ENCODE data around the gene CLRN2. TPM values are rescaled to one million over a fixed set of nuclear protein-coding genes. Genes with fewer than 3 reads are reported as not detected.

CLRN2 gene
- total RNA-seq, 1 experiment from 2014 or later = not detected

GRCh38 chr4:17497890-17498523 lies 17.0 kb upstream of the CLRN2 start:
- TF ChIP-seq EZH2phosphoT487 (IDR thresholded peaks at IDR 0.05; ENCODE audit: borderline replicate concordance, low read length) = no peak
- TF ChIP-seq EZH2 (IDR thresholded peaks at IDR 0.05; ENCODE audit: low read length, unreplicated experiment) = no peak
- no peak for TF ChIP-seq CTCF (conservative IDR thresholded peaks at IDR 0.05; ENCODE audit: low read depth, low read length)
- no peaks in the 10 kb centered on the region for H3K79me2 ChIP-seq (ENCODE audit: low read length)
- H3K9me2 ChIP-seq (replicated peaks; ENCODE audit: low read length) = no peaks in the 10 kb centered on the region
- BruUV-seq (replicated peaks) = no TSS peak
- H3K4me2 ChIP-seq (ENCODE audit: low read length) = no peak overlapping the region
- peaks cover 10% of the 10 kb centered on the region; the same call in 1 of the 2 replicates for H3K36me3 ChIP-seq (ENCODE audit: low read depth, low read length)
- ChIA-PET POLR2A (ENCODE audit: unreplicated experiment) (no interaction called here), CTCF (no interaction called here)
- no peak overlapping the region for H3K27ac ChIP-seq (ENCODE audit: low read length)
- no peaks in the 10 kb centered on the region for H3K27me3 ChIP-seq (ENCODE audit: low read length)
- no peak overlapping the region for H3K4me3 ChIP-seq (ENCODE audit: low read length)
- no peak overlapping the region for H3K9ac ChIP-seq (ENCODE audit: low read length)
- no peaks in the 10 kb centered on the region for H4K20me1 ChIP-seq (ENCODE audit: low read length)
- intact Hi-C loops (cut with micrococcal nuclease) = no loop called here
- H3K9me3 ChIP-seq (ENCODE audit: low read length) = no peaks in the 10 kb centered on the region
- DNase-seq (no peak), ATAC-seq (no peak)
- no peak overlapping the region for H2AFZ ChIP-seq (ENCODE audit: low read length)
- peaks cover 21% of the 10 kb centered on the region for H3K4me1 ChIP-seq (ENCODE audit: insufficient read depth, low read length)
- H3F3A ChIP-seq (ENCODE audit: low read length, unreplicated experiment) = no peaks in the 10 kb centered on the region

DNA sequence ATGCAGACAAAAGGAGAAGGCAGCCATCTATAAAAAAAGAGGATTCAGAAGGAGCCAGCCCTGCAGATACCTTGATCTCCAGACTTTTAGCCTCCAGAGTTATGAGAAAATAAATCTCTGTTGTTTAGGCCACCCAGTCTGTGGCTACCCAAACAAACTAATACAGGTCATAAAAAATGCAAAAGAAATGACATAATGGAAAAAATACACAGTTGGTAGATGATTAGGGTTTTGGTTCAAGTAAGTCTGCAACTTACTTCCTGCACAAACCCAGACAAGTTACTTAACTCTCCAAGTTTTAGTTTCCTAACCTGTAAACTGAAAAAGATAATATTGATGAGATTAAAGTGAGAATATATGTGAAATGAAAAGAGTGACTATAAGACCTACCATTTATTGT lies 14.4 kb upstream of the CLRN2 start:
- no peaks in the 10 kb centered on the region for H3K9me3 ChIP-seq (ENCODE audit: low read length)
- no peak overlapping the region for H3K9ac ChIP-seq (ENCODE audit: low read length)
- H3K4me2 ChIP-seq (ENCODE audit: low read length) = no peak overlapping the region
- H3K4me3 ChIP-seq (ENCODE audit: low read length) = no peak overlapping the region
- H3K27ac ChIP-seq (ENCODE audit: low read length) = no peak overlapping the region
- intact Hi-C loops (cut with micrococcal nuclease) = no loop called here
- no peaks in the 10 kb centered on the region for H3F3A ChIP-seq (ENCODE audit: low read length, unreplicated experiment)
- peaks cover 14% of the 10 kb centered on the region for H3K4me1 ChIP-seq (ENCODE audit: insufficient read depth, low read length)
- ChIA-PET POLR2A (ENCODE audit: unreplicated experiment) (no interaction called here), CTCF (no interaction called here)
- ATAC-seq = no peak
- DNase-seq = no peak
- H3K79me2 ChIP-seq (ENCODE audit: low read length) = no peaks in the 10 kb centered on the region
- no TSS peak for BruUV-seq (replicated peaks)
- no peaks in the 10 kb centered on the region for H4K20me1 ChIP-seq (ENCODE audit: low read length)
- no peaks in the 10 kb centered on the region for H3K9me2 ChIP-seq (replicated peaks; ENCODE audit: low read length)
- TF ChIP-seq EZH2phosphoT487 (IDR thresholded peaks at IDR 0.05; ENCODE audit: borderline replicate concordance, low read length) (no peak), CTCF (conservative IDR thresholded peaks at IDR 0.05; ENCODE audit: low read depth, low read length) (no peak), EZH2 (IDR thresholded peaks at IDR 0.05; ENCODE audit: low read length, unreplicated experiment) (no peak)
- H3K36me3 ChIP-seq (ENCODE audit: low read depth, low read length) = peaks cover 10% of the 10 kb centered on the region; the same call in 1 of the 2 replicates
- no peaks in the 10 kb centered on the region for H3K27me3 ChIP-seq (ENCODE audit: low read length)
- H2AFZ ChIP-seq (ENCODE audit: low read length) = no peak overlapping the region

GRCh38 chr4:17502756-17503155 lies 12.2 kb upstream of the CLRN2 start:
- no peak overlapping the region for H3K9ac ChIP-seq (ENCODE audit: low read length)
- ATAC-seq = peak; percentile 75

More at GRCh38 chr4:17502756-17503155, 12.2 kb upstream of the CLRN2 start:
- H4K20me1 ChIP-seq (ENCODE audit: low read length) = no peaks in the 10 kb centered on the region
- DNase-seq = peak; percentile 86
- H3K27ac ChIP-seq (ENCODE audit: low read length) = peak overlapping the region; percentile 70
- CTCF ChIA-PET = no interaction called here
- intact Hi-C loops (cut with micrococcal nuclease) = no loop called here
- no peaks in the 10 kb centered on the region for H3K27me3 ChIP-seq (ENCODE audit: low read length)
- peaks cover 10% of the 10 kb centered on the region; the same call in 1 of the 2 replicates for H3K36me3 ChIP-seq (ENCODE audit: low read depth, low read length)
- peaks cover 14% of the 10 kb centered on the region for H3K4me1 ChIP-seq (ENCODE audit: insufficient read depth, low read length)
- H3K9me2 ChIP-seq (replicated peaks; ENCODE audit: low read length) = no peaks in the 10 kb centered on the region
- no peaks in the 10 kb centered on the region for H3F3A ChIP-seq (ENCODE audit: low read length, unreplicated experiment)
- POLR2A ChIA-PET (ENCODE audit: unreplicated experiment) = no interaction called here
- H3K4me3 ChIP-seq (ENCODE audit: low read length) = no peak overlapping the region
- no peaks in the 10 kb centered on the region for H3K9me3 ChIP-seq (ENCODE audit: low read length)
- H2AFZ ChIP-seq (ENCODE audit: low read length) = no peak overlapping the region
- BruUV-seq (replicated peaks) = no TSS peak
- TF ChIP-seq EZH2 (IDR thresholded peaks at IDR 0.05; ENCODE audit: low read length, unreplicated experiment) = no peak
- TF ChIP-seq CTCF (conservative IDR thresholded peaks at IDR 0.05; ENCODE audit: low read depth, low read length) = no peak
- peak overlapping the region; percentile 33 for H3K4me2 ChIP-seq (ENCODE audit: low read length)
- H3K79me2 ChIP-seq (ENCODE audit: low read length) = no peaks in the 10 kb centered on the region
